HL-60 (cell line): ENCODE measurements around the gene EIF5A.

Experiments
- DNase-seq, 2 experiments: peaks; one replicate each; pipeline ENCODE4 v3.0.0-alpha.2; 2010 to 2020; ENCODE audit warnings: low read depth in 1 of 2, low spot score in 1 of 2
- H3K27ac ChIP-seq: fragments of 250-450 bp; sonication (Bioruptor Pico); replicated peaks from 2 replicates; pipeline ENCODE4 v1.5.1; 2020; ENCODE audit warnings: mild to moderate bottlenecking, moderate library complexity
- H3K27me3 ChIP-seq: fragments of 250-450 bp; sonication (Bioruptor Pico); 2 replicates; pipeline ENCODE4 v1.5.1; 2021; ENCODE audit warnings: mild to moderate bottlenecking, moderate library complexity; ENCODE audit not compliant: insufficient read depth, poor library complexity, severe bottlenecking
- H3K4me3 ChIP-seq: replicated peaks from 2 replicates; pipeline ENCODE4 v1.5.1; 2011; ENCODE audit warnings: mild to moderate bottlenecking, control low read depth, low read length; ENCODE audit not compliant: insufficient read depth
- GABPA ChIP-seq: IDR thresholded peaks from 2 replicates; pipeline ENCODE4 v1.6.1; 2012; ENCODE audit warnings: low read depth
- POLR2AphosphoS5 ChIP-seq: IDR thresholded peaks from 2 replicates; pipeline ENCODE4 v1.6.1; 2012; ENCODE audit warnings: low read depth
- SPI1 ChIP-seq: IDR thresholded peaks from 2 replicates; pipeline ENCODE4 v1.6.1; 2012; ENCODE audit warnings: low read depth, mild to moderate bottlenecking, borderline replicate concordance
- TF ChIP-seq, protein P1 (sequence below): IDR thresholded peaks from one replicate; pipeline ENCODE4 v1.5.1; 2011; ENCODE audit warnings: low read length, control low read depth, inconsistent platforms; ENCODE audit not compliant: insufficient read depth
- TF ChIP-seq, protein P2 (sequence below): IDR thresholded peaks from 2 replicates; pipeline ENCODE4 v1.6.1; 2012; ENCODE audit warnings: low read depth; ENCODE audit not compliant: insufficient replicate concordance

Gene EIF5A

DNA sequence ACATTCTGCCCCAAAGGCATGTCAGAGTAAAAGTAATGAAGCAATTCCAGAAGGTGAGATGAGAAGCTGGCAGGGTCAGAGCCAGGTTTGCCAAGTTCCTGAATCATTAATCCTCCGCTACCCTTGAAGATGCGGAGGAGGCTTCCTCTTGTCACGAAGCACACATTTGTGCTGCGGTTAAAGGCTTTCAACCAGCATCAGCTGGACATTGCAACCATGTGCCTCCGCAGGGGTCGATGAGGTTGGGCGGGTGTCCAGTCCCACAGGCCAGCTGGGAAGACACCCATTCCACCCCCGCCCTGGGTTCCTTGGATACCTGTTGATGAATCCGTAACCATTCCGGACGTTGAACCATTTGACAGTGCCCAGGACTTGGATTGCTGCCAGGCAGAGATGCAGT lies 14.3 kb upstream of the EIF5A start:
- peak in 1 of 2 experiments; percentile 20 for DNase-seq
- Histone ChIP-seq H3K27ac (no peak overlapping the region), H3K27me3 (peaks cover 2% of the 10 kb centered on the region), H3K4me3 (no peak overlapping the region)
- no peak for TF ChIP-seq SPI1
- TF ChIP-seq POLR2AphosphoS5: 0 out of 2 replicates have a peak, but pooled peaks have one; percentile 49
- TF ChIP-seq GABPA: no peak

DNA sequence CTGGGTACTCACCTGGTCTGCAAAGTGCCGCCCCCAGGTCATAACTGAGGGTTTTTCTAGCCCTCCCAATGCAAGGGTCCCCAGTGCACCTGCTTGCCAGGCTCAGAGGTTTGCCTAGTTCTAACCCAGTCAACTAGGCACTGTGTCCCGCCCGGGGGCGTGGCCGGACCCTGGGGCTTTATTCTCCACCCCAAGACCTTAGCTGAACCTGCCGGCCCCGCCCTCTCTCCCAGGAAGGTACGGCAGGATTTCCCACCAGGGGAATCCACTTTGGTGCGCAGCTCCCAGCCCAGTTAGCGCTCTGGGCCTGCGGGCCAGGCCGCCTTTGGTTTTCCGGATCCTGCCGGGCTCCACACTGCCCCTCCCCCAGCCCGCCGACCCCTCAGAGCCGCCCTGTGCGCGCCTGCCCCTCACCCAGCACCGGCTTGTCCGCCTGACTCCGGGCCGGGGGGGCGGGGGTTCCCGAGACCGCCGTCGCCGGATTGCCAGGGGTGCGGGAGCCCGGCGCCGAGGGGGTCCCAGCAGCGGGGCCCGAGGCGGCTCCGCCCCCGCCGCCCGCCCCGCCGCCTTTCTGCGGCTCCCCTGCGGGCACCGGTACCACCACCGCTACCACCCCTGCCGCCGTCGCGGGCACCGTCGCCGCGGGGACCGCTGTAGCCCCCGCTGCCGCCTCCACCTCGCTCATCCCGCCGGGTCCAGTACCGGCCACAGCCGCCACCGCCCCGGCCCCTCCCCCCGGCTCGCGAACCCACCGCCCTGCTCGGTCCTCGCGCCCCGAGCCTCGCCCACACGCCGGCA lies 13.4 kb upstream of the EIF5A start:
- H3K4me3 ChIP-seq: no peak overlapping the region
- peaks cover 2% of the 10 kb centered on the region for H3K27me3 ChIP-seq
- no peak overlapping the region for H3K27ac ChIP-seq
- no peak for DNase-seq
- TF ChIP-seq SPI1 (no peak), POLR2AphosphoS5 (no peak)
- TF ChIP-seq, protein P1, sequence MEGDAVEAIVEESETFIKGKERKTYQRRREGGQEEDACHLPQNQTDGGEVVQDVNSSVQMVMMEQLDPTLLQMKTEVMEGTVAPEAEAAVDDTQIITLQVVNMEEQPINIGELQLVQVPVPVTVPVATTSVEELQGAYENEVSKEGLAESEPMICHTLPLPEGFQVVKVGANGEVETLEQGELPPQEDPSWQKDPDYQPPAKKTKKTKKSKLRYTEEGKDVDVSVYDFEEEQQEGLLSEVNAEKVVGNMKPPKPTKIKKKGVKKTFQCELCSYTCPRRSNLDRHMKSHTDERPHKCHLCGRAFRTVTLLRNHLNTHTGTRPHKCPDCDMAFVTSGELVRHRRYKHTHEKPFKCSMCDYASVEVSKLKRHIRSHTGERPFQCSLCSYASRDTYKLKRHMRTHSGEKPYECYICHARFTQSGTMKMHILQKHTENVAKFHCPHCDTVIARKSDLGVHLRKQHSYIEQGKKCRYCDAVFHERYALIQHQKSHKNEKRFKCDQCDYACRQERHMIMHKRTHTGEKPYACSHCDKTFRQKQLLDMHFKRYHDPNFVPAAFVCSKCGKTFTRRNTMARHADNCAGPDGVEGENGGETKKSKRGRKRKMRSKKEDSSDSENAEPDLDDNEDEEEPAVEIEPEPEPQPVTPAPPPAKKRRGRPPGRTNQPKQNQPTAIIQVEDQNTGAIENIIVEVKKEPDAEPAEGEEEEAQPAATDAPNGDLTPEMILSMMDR: no peak

DNA sequence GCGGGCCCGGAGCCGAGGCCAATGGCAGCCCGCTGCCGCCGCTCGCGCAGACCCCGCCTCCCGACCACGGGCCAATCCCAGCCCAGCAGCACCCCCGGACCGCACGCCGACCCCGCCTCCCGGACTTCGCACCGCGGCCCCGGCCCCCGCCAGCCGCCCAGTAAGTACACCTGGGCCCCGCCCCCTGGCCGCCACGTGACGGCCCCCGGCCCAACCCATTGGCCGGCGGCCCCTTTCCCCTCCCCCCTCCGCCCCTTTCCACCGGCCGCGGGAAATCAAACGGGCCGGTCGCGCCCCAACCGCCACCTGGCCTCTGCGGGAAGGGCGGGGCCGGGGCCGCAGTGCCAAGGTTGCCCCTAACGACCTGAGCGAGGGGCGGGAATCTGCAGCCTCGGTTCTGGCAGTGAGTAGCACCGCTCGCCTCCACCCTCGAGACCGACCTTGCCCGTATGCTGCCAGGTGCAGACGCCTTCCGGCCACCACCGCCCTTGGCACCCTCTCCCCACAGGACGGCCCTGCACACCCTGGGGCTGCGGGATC lies 12.7 kb upstream of the EIF5A start, which contains the start of gene YBX2:
Gene YBX2, minus strand, starts transcription at position 26 of the 540 bp plus-strand sequence. CDS start 139 bp downstream, outside the sequence.
- peaks cover 2% of the 10 kb centered on the region for H3K27me3 ChIP-seq
- peak in 1 of 2 experiments; percentile 25 for DNase-seq
- no peak within 1 kb of the TSS for H3K27ac ChIP-seq
- no peak for TF ChIP-seq SPI1
- TF ChIP-seq, protein P1: no peak
- TF ChIP-seq GABPA: no peak
- TF ChIP-seq POLR2AphosphoS5: no peak
- TF ChIP-seq, protein P2, sequence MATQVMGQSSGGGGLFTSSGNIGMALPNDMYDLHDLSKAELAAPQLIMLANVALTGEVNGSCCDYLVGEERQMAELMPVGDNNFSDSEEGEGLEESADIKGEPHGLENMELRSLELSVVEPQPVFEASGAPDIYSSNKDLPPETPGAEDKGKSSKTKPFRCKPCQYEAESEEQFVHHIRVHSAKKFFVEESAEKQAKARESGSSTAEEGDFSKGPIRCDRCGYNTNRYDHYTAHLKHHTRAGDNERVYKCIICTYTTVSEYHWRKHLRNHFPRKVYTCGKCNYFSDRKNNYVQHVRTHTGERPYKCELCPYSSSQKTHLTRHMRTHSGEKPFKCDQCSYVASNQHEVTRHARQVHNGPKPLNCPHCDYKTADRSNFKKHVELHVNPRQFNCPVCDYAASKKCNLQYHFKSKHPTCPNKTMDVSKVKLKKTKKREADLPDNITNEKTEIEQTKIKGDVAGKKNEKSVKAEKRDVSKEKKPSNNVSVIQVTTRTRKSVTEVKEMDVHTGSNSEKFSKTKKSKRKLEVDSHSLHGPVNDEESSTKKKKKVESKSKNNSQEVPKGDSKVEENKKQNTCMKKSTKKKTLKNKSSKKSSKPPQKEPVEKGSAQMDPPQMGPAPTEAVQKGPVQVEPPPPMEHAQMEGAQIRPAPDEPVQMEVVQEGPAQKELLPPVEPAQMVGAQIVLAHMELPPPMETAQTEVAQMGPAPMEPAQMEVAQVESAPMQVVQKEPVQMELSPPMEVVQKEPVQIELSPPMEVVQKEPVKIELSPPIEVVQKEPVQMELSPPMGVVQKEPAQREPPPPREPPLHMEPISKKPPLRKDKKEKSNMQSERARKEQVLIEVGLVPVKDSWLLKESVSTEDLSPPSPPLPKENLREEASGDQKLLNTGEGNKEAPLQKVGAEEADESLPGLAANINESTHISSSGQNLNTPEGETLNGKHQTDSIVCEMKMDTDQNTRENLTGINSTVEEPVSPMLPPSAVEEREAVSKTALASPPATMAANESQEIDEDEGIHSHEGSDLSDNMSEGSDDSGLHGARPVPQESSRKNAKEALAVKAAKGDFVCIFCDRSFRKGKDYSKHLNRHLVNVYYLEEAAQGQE: no peak
- peak within 1 kb of the TSS; percentile 20 for H3K4me3 ChIP-seq

DNA sequence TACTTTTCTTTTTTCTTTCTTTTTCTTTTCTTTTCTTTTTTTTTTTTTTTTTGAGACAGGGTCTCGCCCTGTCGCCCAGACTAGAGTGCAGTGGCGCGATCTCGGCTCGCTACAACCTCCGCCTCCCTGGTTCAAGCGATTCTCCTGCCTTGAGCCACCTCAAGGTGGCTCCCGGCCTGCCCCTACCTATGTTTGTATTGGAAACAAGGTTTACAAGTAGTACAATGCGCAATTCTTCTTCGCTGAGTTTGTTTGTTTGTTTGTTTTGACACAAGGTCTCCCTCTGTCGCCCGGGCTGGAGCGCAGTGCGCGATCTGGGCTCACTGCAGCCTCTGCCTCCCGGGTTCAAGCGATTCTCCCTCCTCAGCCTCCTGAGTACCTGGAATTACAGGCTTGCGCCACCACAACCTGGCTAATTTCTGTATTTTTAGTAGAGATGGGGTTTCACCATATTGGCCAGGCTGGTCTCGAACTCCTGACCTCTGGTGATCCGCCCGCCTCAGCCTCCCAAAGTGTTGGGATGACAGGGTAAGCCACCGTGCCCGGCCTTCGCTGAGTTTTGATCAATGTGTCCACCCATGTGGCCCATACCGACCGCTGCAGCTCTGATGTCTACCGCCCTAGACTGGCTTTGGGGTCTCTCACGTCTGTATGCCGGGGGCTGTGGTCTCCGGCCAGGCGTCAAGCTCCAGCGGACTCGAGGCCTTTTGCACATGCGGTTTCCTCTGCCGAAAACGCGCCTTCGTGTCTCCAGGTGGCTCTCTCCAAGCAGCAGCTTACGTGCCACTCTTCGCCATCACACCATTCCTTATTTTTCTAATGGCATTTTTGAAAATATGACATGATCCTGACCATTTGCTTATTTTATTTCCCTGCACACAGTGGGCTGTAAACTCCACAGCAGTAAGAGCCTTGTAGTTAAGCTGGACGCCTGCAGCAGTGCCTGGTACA lies 11.9 kb upstream of the EIF5A start:
- no peak for DNase-seq
- no peak overlapping the region for H3K4me3 ChIP-seq
- TF ChIP-seq, protein P1: no peak
- no peak for TF ChIP-seq SPI1
- TF ChIP-seq, protein P2: no peak
- no peak for TF ChIP-seq GABPA
- no peak for TF ChIP-seq POLR2AphosphoS5
- H3K27ac ChIP-seq: no peak overlapping the region
- peaks cover 2% of the 10 kb centered on the region for H3K27me3 ChIP-seq
